ENCODE measurements around the gene AFAP1L2. TPM values are rescaled to one million over a fixed set of nuclear protein-coding genes. Genes with fewer than 3 reads are reported as not detected.
A peak's percentile ranks its signal among the peaks of the same experiment; 100 is the strongest.

AFAP1L2 gene, protein sequence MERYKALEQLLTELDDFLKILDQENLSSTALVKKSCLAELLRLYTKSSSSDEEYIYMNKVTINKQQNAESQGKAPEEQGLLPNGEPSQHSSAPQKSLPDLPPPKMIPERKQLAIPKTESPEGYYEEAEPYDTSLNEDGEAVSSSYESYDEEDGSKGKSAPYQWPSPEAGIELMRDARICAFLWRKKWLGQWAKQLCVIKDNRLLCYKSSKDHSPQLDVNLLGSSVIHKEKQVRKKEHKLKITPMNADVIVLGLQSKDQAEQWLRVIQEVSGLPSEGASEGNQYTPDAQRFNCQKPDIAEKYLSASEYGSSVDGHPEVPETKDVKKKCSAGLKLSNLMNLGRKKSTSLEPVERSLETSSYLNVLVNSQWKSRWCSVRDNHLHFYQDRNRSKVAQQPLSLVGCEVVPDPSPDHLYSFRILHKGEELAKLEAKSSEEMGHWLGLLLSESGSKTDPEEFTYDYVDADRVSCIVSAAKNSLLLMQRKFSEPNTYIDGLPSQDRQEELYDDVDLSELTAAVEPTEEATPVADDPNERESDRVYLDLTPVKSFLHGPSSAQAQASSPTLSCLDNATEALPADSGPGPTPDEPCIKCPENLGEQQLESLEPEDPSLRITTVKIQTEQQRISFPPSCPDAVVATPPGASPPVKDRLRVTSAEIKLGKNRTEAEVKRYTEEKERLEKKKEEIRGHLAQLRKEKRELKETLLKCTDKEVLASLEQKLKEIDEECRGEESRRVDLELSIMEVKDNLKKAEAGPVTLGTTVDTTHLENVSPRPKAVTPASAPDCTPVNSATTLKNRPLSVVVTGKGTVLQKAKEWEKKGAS
- 4.0 and 5.7 TPM in 2 replicates for total RNA-seq
- long read RNA-seq, transcript AFAP1L2-201 (19 exons, 3,705 nt), result major isoform, 5 of 24 reads
- long read RNA-seq, transcript AFAP1L2-202 (19 exons, 3,964 nt), result major isoform, 5 of 24 reads
- long read RNA-seq, partial matches to known transcripts, result 5 of 24 reads
- long read RNA-seq, other reads (novel, unspliced or antisense), result 9 of 24 reads

DNA sequence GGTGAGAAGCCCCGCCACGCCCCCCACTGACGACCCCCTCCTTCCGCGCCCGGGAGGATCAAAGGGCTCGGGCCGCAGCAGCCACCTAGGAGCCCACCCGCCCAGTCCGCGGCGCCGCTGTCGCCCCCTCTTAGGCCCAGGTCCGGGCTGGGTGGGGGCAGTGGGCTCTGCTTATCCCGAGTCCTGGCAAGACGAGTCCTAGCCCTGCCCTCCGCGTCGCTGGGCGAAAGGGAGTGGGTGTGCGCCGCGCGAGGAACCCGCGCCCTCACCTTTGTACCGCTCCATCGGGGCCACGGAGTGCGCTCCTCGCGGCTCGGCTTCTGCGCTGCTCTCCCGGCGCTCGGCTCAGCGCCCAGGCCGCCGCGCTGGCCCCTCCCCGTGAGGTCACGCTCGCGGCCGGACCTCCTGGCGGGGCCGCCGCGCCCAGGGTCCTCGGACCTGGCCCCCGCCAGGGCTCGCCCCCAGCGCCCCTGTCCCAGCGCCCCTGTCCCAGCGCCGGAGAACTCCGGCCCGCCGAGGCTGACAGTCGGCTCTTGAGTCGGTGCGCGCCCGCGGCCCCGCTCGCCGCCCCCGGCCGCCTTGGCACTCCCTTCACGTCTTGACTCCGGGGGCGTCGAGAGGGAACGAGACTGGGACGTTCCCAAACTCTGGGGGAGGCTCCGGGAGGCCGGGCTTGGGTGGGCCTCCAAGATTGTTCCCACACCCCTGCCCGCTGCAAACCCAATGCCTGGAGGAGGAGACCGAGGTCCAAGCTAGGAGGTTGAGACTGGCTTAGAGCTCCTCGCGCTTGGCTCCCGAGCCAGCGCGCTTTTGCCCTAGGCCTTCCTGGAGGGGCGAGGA is at the start of gene AFAP1L2:
AFAP1L2 (minus strand) TSS at position 332 of the 840 bp plus-strand sequence; CDS start at position 285, 47 bp downstream.
- Mint-ChIP-seq H3K4me3 (ENCODE audit: unreplicated experiment) (peak within 1 kb of the TSS; percentile 85), H3K27ac (ENCODE audit: unreplicated experiment) (peak within 1 kb of the TSS; percentile 82), H3K36me3 (ENCODE audit: unreplicated experiment) (no peaks in the 10 kb centered on the region), H3K4me1 (ENCODE audit: unreplicated experiment) (peaks cover 44% of the 10 kb centered on the region), H3K9me3 (ENCODE audit: unreplicated experiment) (no peaks in the 10 kb centered on the region), H3K27me3 (ENCODE audit: unreplicated experiment) (no peaks in the 10 kb centered on the region)
- DNase-seq (ENCODE audit: extremely low spot score, unreplicated experiment), result no peak
- no peak for TF ChIP-seq CTCF (IDR thresholded peaks at IDR 0.05)

GRCh38 chr10:114453576-114453975 is 49.3 kb upstream of the AFAP1L2 start:
- no peaks in the 10 kb centered on the region for H3K9me3 Mint-ChIP-seq (ENCODE audit: unreplicated experiment)
- no peak for DNase-seq (ENCODE audit: extremely low spot score, unreplicated experiment)
- peaks cover 7% of the 10 kb centered on the region for H3K4me1 Mint-ChIP-seq (ENCODE audit: unreplicated experiment)
- no peak overlapping the region for H3K27ac Mint-ChIP-seq (ENCODE audit: unreplicated experiment)
- peaks cover 4% of the 10 kb centered on the region for H3K36me3 Mint-ChIP-seq (ENCODE audit: unreplicated experiment)
- H3K27me3 Mint-ChIP-seq (ENCODE audit: unreplicated experiment), result no peaks in the 10 kb centered on the region
- no peak overlapping the region for H3K4me3 Mint-ChIP-seq (ENCODE audit: unreplicated experiment)
- TF ChIP-seq CTCF (IDR thresholded peaks at IDR 0.05), result no peak

DNA sequence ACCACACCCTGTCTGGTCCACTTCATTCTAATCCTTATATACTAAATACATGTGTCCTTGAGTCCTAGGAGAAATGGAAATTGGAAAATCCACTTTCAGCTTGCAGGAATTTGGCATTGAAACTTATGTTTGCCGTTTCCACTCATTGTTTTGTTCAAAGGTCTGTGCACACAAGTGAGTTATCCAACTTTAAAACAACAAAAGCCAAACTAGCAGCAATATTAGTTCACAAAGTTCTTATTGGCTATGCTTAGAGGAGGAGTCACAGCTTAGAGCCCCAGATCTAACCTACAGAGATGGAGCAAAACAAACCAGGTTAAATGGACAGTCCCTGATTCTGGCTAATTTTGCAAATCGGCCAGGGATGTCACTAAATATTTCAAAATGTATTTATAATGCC is 44.6 kb upstream of the AFAP1L2 start:
- no peaks in the 10 kb centered on the region for H3K4me1 Mint-ChIP-seq (ENCODE audit: unreplicated experiment)
- no peak for DNase-seq (ENCODE audit: extremely low spot score, unreplicated experiment)
- no peak for TF ChIP-seq CTCF (IDR thresholded peaks at IDR 0.05)
- H3K36me3 Mint-ChIP-seq (ENCODE audit: unreplicated experiment), result peaks cover 10% of the 10 kb centered on the region
- no peak overlapping the region for H3K4me3 Mint-ChIP-seq (ENCODE audit: unreplicated experiment)
- H3K27ac Mint-ChIP-seq (ENCODE audit: unreplicated experiment), result no peak overlapping the region
- H3K9me3 Mint-ChIP-seq (ENCODE audit: unreplicated experiment), result no peaks in the 10 kb centered on the region
- no peaks in the 10 kb centered on the region for H3K27me3 Mint-ChIP-seq (ENCODE audit: unreplicated experiment)

DNA sequence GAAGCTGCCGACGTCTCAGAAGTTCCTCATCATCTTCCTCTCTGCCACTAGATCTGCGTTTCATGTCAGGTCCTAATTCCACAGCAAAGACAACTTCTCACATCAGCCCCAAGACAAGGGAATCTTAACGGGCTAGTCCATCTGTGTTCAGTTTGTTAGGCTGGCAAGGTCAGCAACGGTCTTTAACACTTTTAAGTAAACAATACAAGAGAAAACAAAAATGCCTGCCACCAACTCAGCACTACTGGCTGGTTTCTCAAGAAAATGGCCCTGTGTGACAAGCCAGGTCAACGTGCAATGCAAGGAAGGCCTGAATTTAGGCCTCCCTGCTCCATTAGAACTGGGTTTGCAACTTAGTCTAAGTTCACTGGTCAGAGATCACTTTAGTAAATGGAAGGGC is 41.0 kb upstream of the AFAP1L2 start:
- H3K36me3 Mint-ChIP-seq (ENCODE audit: unreplicated experiment), result peaks cover 19% of the 10 kb centered on the region
- H3K27me3 Mint-ChIP-seq (ENCODE audit: unreplicated experiment), result no peaks in the 10 kb centered on the region
- H3K4me1 Mint-ChIP-seq (ENCODE audit: unreplicated experiment), result no peaks in the 10 kb centered on the region
- no peaks in the 10 kb centered on the region for H3K9me3 Mint-ChIP-seq (ENCODE audit: unreplicated experiment)
- H3K27ac Mint-ChIP-seq (ENCODE audit: unreplicated experiment), result no peak overlapping the region
- TF ChIP-seq CTCF (IDR thresholded peaks at IDR 0.05), result no peak
- no peak overlapping the region for H3K4me3 Mint-ChIP-seq (ENCODE audit: unreplicated experiment)
- no peak for DNase-seq (ENCODE audit: extremely low spot score, unreplicated experiment)

Measured in osteocyte (in vitro differentiated cells).